PFSK-1 (cell line): ENCODE data around the gene CCDC169.

Source experiments
- FOXP2 ChIP-seq: optimal IDR thresholded peaks from 2 replicates; pipeline ENCODE3; 2011; ENCODE audit warnings: borderline replicate concordance, control low read depth, inconsistent platforms; ENCODE audit not compliant: insufficient read depth; ENCODE audit errors: extremely low read length, extremely low read depth
- POLR2AphosphoS5 ChIP-seq: IDR thresholded peaks from 2 replicates; pipeline ENCODE4 v1.6.1; 2012; ENCODE audit warnings: low read depth, mild to moderate bottlenecking, control low read depth, low read length, moderate library complexity
- REST ChIP-seq, 2 experiments: IDR thresholded peaks; 2 replicates each; pipeline versions ENCODE4 v1.6.1 to v1.8.0; 2011 to 2012; ENCODE audit warnings: low read depth in 2 of 2, low read length in 2 of 2, control low read depth in 1 of 2, inconsistent platforms in 1 of 2, mild to moderate bottlenecking in 1 of 2, moderate library complexity in 1 of 2; ENCODE audit not compliant: insufficient read depth in 1 of 2
- SIN3A ChIP-seq: IDR thresholded peaks from 2 replicates; pipeline ENCODE4 v1.6.1; 2012; ENCODE audit warnings: mild to moderate bottlenecking, low read length, moderate library complexity, borderline replicate concordance; ENCODE audit not compliant: insufficient read depth
- TAF1 ChIP-seq: IDR thresholded peaks from 2 replicates; pipeline ENCODE4 v1.6.1; 2012; ENCODE audit warnings: low read length, control low read depth, borderline replicate concordance; ENCODE audit not compliant: insufficient read depth

Gene CCDC169

DNA sequence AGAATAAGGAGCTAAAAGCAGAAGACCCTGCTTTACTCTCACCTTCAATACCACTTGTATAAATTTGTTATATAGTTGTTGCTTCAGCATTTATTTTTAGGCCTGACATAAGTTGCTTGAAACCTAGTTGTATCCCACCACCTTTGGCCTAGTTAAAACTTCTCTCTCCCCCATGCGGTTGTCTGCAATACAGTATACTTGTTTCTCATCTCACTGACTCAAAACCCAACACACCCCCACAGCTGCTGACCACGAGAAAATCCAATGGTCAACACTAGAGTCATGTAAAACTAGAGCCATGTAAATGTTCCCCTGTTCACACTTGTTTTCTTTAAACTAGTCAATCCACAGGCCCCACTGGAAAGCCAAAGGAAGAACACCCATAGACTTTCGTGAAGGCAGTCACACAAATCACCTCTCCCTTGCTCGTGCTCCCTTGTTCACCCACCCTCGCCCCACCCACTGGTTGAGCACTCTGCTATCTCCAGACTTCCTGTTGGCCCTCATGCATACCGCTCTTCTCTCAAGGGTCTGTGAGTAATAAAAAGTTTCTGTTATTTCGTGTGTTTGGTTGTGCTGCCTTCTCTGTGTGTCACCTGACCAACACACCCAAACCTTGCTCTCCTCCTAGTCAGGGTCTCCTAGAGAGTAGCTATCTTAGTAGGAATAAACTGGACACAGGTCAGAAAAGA is 12.9 kb upstream of the CCDC169 start:
- no peak for TF ChIP-seq FOXP2
- no peak for TF ChIP-seq SIN3A
- TF ChIP-seq TAF1: no peak
- TF ChIP-seq POLR2AphosphoS5: no peak
- no peak for TF ChIP-seq REST (IDR thresholded peaks at IDR 0.05; ENCODE audit: insufficient read depth in 1 of 2, low read depth in 2 of 2, low read length in 2 of 2)

GRCh38 chr13:36302289-36302688 is 4.7 kb upstream of the CCDC169 start:
- no peak for TF ChIP-seq TAF1
- TF ChIP-seq SIN3A: no peak

DNA sequence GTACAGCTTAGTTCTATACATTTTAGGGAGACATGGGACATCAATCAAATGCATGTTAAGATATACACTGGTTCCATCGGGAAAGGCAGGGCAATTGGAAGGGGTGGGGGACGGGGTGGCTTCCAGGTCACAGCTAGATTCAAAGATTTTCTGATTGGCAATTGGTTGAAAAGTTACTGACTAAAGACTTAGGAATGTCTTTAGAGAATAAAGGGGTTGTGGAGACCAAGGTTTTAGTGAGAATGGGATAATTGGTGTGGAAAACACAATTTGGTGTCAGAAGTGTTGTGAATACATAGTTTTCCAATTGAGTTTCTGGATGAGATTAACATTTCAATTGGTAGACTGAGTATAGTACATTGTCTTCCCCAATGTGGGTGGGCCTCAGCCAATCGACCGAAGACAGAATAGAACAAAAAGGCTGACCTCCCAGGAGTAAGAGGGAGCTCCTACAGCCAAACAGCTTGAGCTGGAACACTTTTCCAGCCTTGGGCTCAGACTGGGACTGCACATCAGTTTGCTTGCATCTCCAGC is 988 bp upstream of the CCDC169 start:
- TF ChIP-seq FOXP2 (no peak), SIN3A (no peak), REST (IDR thresholded peaks at IDR 0.05; ENCODE audit: insufficient read depth in 1 of 2, low read depth in 2 of 2, low read length in 2 of 2) (no peak), TAF1 (no peak), POLR2AphosphoS5 (no peak)

DNA sequence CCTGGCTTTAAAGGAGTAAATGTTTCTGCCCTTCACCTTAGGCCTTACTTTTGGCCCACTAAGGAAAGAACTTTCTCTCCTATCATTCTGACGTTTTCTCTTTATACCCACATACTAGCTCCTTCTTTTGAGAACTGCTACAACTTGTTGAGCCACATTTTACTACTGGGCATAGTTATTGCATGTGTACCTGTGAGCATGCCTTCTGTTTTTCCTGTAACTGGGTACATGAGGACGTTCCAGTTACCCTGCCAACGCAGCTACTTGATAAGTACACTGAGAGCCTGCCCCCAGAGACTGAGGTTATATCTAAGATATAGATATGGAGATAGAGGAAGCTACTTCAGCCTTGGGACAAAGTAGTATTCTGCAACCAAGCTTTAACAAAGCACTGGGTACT is 3.5 kb downstream of the CCDC169 start:
- TF ChIP-seq POLR2AphosphoS5 (no peak), FOXP2 (no peak), SIN3A (no peak), TAF1 (no peak), REST (IDR thresholded peaks at IDR 0.05; ENCODE audit: insufficient read depth in 1 of 2, low read depth in 2 of 2, low read length in 2 of 2) (no peak)

DNA sequence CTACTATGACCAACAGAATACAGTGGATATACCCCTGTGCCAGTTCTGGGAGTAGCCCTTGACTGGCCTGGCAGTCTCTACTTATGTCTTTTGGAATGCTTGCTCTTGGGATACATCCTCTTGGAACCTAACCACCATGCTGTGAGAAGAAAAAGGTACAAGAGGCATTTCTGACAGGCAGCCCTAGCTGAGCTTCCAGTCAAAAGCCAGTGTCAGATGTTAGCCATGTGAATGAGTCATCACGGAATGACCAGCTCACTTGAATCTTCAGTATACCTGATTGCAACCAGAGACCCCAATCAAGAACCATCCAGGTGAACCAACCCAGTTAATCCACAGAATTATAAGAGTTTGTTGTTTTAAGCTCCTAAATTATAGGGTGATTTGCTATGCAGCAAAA is 4.1 kb downstream of the CCDC169 start:
- no peak for TF ChIP-seq REST (IDR thresholded peaks at IDR 0.05; ENCODE audit: insufficient read depth in 1 of 2, low read depth in 2 of 2, low read length in 2 of 2)
- TF ChIP-seq TAF1: no peak
- no peak for TF ChIP-seq POLR2AphosphoS5
- no peak for TF ChIP-seq FOXP2
- TF ChIP-seq SIN3A: no peak
